Astrocyte of the hippocampus (primary cell): Measurements from ENCODE around the gene FAM174B.

Source experiments
- DNase-seq: peaks from one replicate; pipeline ENCODE4 v3.0.0; 2011; ENCODE audit warnings: low read depth, low spot score

Gene FAM174B

DNA sequence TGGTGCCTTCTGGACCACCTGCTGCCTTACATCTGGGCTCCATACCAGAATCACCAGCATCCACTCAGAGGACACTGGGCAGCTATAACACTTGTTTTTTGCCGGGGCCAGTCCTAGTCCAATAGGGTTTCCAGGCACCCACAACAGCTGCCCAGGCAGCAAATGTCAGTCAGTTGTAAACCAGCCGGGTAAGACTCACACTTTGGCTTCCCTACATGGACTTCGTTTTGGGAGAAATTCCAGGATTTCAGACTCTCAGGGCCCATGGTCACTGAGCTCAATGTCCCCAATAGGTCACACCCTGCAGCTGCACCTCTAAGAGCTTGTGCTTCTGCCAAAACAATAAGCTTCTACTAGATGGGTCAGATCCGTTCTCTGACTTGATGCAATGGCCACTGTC lies 83.8 kb downstream of the FAM174B start:
- no peak for DNase-seq

DNA sequence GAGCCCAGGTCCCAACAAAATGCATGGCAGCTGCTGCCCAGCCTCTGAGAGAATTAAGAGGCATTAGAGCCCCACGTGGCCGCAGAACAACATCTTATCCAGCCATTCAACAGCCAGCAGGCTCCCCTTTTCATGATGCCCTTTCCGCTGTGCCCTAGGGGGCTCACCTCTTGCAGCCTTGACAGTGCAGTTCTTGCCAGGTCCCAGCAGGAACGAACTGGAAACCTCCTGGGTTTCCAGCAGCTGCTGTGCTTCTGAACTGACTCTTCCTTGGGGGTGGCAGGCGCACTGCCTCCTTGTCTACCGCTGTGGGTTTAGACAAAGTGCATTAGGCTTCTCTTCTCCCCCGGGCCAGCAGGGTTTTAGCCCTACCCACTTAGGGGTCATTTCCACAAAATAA lies 85.2 kb downstream of the FAM174B start:
- DNase-seq: no peak

DNA sequence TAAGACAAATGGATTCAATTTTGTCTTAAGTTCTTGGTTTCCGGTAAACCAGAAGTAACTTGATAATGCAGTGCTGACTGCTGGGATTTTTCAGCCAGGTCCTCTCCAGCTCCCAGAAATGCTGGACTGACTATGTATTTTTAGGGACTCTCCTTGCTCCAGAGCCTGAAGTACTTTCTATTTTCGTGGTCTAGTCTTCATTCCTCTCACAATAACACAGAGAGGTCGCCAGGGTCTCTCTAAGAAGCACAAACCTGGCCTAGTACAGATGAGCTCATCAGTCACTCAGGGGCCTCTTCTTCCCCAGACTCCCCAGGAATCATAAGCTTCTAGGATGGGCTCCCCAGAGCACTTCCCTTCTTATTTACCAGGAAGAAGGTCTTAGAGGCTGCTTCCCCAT lies 85.8 kb downstream of the FAM174B start:
- no peak for DNase-seq
